Ishikawa (cell line): ENCODE measurements around the gene TATDN3.

Source experiments
- CREB1 ChIP-seq: IDR thresholded peaks from 2 replicates; pipeline ENCODE4 v1.6.1; 2012; ENCODE audit warnings: low read depth
- EP300 ChIP-seq: IDR thresholded peaks from 2 replicates; pipeline ENCODE4 v1.6.1; 2012; ENCODE audit warnings: borderline replicate concordance
- RAD21 ChIP-seq: IDR thresholded peaks from 2 replicates; pipeline ENCODE4 v1.6.1; 2012; ENCODE audit warnings: low read depth
- TAF1 ChIP-seq: IDR thresholded peaks from 2 replicates; pipeline ENCODE4 v1.6.1; 2012; ENCODE audit warnings: low read depth, mild to moderate bottlenecking
- TCF12 ChIP-seq: IDR thresholded peaks from 2 replicates; pipeline ENCODE4 v1.6.1; 2012; ENCODE audit warnings: low read depth
- YY1 ChIP-seq: IDR thresholded peaks from 2 replicates; pipeline ENCODE4 v1.6.1; 2012; ENCODE audit warnings: low read depth

DNA sequence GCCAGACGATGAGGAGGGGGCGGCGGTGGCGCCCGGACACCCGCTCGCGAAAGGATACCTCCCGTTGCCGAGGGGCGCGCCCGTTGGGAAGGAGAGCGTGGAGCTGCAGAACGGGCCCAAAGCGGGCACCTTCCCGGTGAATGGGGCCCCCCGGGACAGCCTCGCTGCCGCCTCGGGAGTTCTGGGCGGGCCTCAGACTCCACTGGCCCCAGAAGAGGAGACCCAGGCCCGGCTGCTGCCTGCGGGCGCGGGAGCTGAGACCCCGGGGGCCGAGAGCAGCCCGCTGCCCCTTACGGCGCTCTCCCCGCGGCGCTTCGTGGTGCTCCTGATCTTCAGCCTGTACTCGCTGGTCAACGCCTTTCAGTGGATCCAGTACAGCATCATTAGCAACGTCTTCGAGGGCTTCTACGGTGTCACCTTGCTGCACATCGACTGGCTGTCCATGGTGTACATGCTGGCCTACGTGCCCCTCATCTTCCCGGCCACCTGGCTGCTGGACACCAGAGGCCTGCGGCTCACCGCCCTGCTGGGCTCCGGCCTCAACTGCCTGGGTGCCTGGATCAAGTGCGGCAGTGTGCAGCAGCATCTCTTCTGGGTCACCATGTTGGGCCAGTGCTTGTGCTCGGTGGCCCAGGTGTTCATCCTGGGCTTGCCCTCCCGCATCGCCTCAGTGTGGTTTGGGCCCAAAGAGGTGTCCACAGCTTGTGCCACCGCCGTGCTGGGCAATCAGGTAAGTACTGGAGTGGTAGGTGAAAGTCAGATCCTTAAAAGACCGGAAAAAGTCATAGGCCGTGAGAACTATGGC is 67.0 kb downstream of the TATDN3 start:
- TF ChIP-seq TAF1 = no peak; the same call in 1 of the 2 replicates
- no peak for TF ChIP-seq RAD21
- TF ChIP-seq CREB1 = no peak; the same call in 1 of the 2 replicates
- no peak for TF ChIP-seq TCF12
- TF ChIP-seq EP300 = no peak
- no peak for TF ChIP-seq YY1
